ENCODE measurements around the gene TTC7B.

Gene TTC7B

GRCh38 chr14:90587252-90587910, 228.8 kb downstream of the TTC7B start:
- no peak for DNase-seq

GRCh38 chr14:90585106-90585505, 231.1 kb downstream of the TTC7B start:
- DNase-seq: no peak

GRCh38 chr14:90583916-90584605, 232.2 kb downstream of the TTC7B start:
- no peak for DNase-seq

- DNase-seq: no peak
These were observed 232.8 kb downstream of the TTC7B start for GRCh38 chr14:90583427-90583826.

GRCh38 chr14:90582166-90582565, 234.1 kb downstream of the TTC7B start:
- no peak for DNase-seq

GRCh38 chr14:90581745-90582144, 234.5 kb downstream of the TTC7B start:
- DNase-seq: no peak

GRCh38 chr14:90580377-90581335, 235.6 kb downstream of the TTC7B start:
- DNase-seq: no peak

GRCh38 chr14:90579816-90580215, 236.4 kb downstream of the TTC7B start:
- DNase-seq: no peak

GRCh38 chr14:90579088-90579487, 237.1 kb downstream of the TTC7B start:
- DNase-seq: no peak

- DNase-seq: no peak
These were observed 237.8 kb downstream of the TTC7B start for GRCh38 chr14:90578283-90578985.

- DNase-seq: no peak
These were observed 238.5 kb downstream of the TTC7B start for GRCh38 chr14:90577661-90578282.

- no peak for DNase-seq
These were observed 239.1 kb downstream of the TTC7B start for GRCh38 chr14:90576981-90577660.

- no peak for DNase-seq
These were observed 239.6 kb downstream of the TTC7B start for GRCh38 chr14:90576581-90576980.

GRCh38 chr14:90575781-90576180, 240.4 kb downstream of the TTC7B start:
- no peak for DNase-seq

GRCh38 chr14:90575336-90575735, 240.9 kb downstream of the TTC7B start:
- no peak for DNase-seq

- no peak for DNase-seq
These were observed 241.8 kb downstream of the TTC7B start for GRCh38 chr14:90574188-90575131.

GRCh38 chr14:90573385-90574105, 242.7 kb downstream of the TTC7B start:
- no peak for DNase-seq

GRCh38 chr14:90572441-90573150, 243.6 kb downstream of the TTC7B start:
- DNase-seq: no peak

All from activated CD8-positive, alpha-beta memory T cell treated with anti-CD3 and anti-CD28 coated beads for 24 hours (primary cell).